Smooth muscle cell (in vitro differentiated cells): Measurements from ENCODE around the gene TMEM30B. TPM values are rescaled to one million over a fixed set of nuclear protein-coding genes. Genes with fewer than 3 reads are reported as not detected.
A peak's percentile ranks its signal among the peaks of the same experiment; 100 is the strongest.

Experiments
- DNase-seq: peaks from one replicate; lab custom pipeline; 2025; ENCODE audit not compliant: unreplicated experiment; lab: John Stamatoyannopoulos, UW
- H2AFZ ChIP-seq: fragments of 200-600 bp; sonication (generic); 2 replicates; pipeline ENCODE4 v1.6.0; 2016; ENCODE audit warnings: antibody characterized with exemption, low read depth, mild to moderate bottlenecking
- H3F3A ChIP-seq: fragments of 200-600 bp; sonication (generic); 2 replicates; pipeline ENCODE4 v1.6.0; 2017; ENCODE audit warnings: antibody characterized with exemption, low read depth
- H3K27ac ChIP-seq: fragments of 200-600 bp; sonication (generic); 2 replicates; pipeline ENCODE4 v1.5.1; 2016; ENCODE audit warnings: low read depth, mild to moderate bottlenecking
- H3K27me3 ChIP-seq: fragments of 200-600 bp; sonication (generic); 2 replicates; pipeline ENCODE4 v1.6.1; 2016; ENCODE audit warnings: low read depth, mild to moderate bottlenecking
- H3K36me3 ChIP-seq: fragments of 200-600 bp; sonication (generic); 2 replicates; pipeline ENCODE4 v1.5.1; 2016; ENCODE audit warnings: low read depth
- H3K4me1 ChIP-seq: fragments of 200-600 bp; sonication (generic); 2 replicates; pipeline ENCODE4 v1.5.1; 2016; ENCODE audit warnings: low read depth
- H3K4me2 ChIP-seq: fragments of 200-600 bp; sonication (generic); 2 replicates; pipeline ENCODE4 v1.6.0; 2016; ENCODE audit warnings: mild to moderate bottlenecking
- H3K4me3 ChIP-seq: fragments of 200-600 bp; sonication (generic); 2 replicates; pipeline ENCODE4 v1.5.1; 2016; ENCODE audit warnings: mild to moderate bottlenecking
- H3K79me2 ChIP-seq: fragments of 200-600 bp; sonication (generic); 2 replicates; pipeline ENCODE4 v1.6.0; 2016; ENCODE audit warnings: low read depth, mild to moderate bottlenecking
- H3K9ac ChIP-seq: fragments of 200-600 bp; sonication (generic); 2 replicates; pipeline ENCODE4 v1.6.0; 2016; ENCODE audit warnings: low read depth
- H3K9me3 ChIP-seq: fragments of 200-600 bp; sonication (generic); replicated peaks from 2 replicates; pipeline ENCODE4 v1.5.1; 2016; ENCODE audit warnings: low read depth
- H4K20me1 ChIP-seq: fragments of 200-600 bp; sonication (generic); 2 replicates; pipeline ENCODE4 v1.6.0; 2016; ENCODE audit warnings: low read depth
- CTCF ChIP-seq: fragments of 200-600 bp; sonication (generic); IDR thresholded peaks from 2 replicates; pipeline ENCODE4 v1.5.1; 2017; ENCODE audit warnings: borderline replicate concordance, mild to moderate bottlenecking, antibody characterized with exemption; ENCODE audit not compliant: insufficient read depth, poor library complexity, severe bottlenecking
- WGBS: methylation state at CpG from one replicate; pipeline ENCODE4 v1.1.7; 2016; ENCODE audit warnings: low lambda C conversion rate; 5-methylcytosine and 5-hydroxymethylcytosine counted together
- polyA plus RNA-seq: library from polyadenylated mRNA; unstranded; fragments of >200 nt; fragmentation: Nextera tagmentation; extraction: Ambion mirVana; gene quantifications from 2 replicates; pipeline ENCODE4 v1.2.1, GENCODE V29; 2016
- total RNA-seq: library from RNA; depleted of rRNA; stranded (reverse); fragments of >200 nt; gene quantifications from 2 replicates; pipeline ENCODE4 v1.2.3, GENCODE V29; 2014

Gene TMEM30B
- total and polyA plus RNA-seq, 2 experiments from 2014 or later: 0.16 to 3.1 TPM

- 49% methylated on average over 47 of the region's 47 CpGs for WGBS
- no peak overlapping the region for H3K27ac ChIP-seq
- H3K4me1 ChIP-seq: no peaks in the 10 kb centered on the region
- no peaks in the 10 kb centered on the region for H4K20me1 ChIP-seq
- H3K4me2 ChIP-seq: peak overlapping the region; percentile 91
- no peaks in the 10 kb centered on the region for H3F3A ChIP-seq
- H3K9me3 ChIP-seq: no peaks in the 10 kb centered on the region
- H2AFZ ChIP-seq: peak overlapping the region; percentile 97
- H3K4me3 ChIP-seq: peak overlapping the region; percentile 57
- peaks cover 75% of the 10 kb centered on the region for H3K27me3 ChIP-seq
- TF ChIP-seq CTCF: no peak
- DNase-seq: no peak
- H3K36me3 ChIP-seq: no peaks in the 10 kb centered on the region
- H3K9ac ChIP-seq: no peak overlapping the region
- peaks cover 4% of the 10 kb centered on the region for H3K79me2 ChIP-seq
Observed at GRCh38 chr14:61280092-61280525, 1.0 kb downstream of the TMEM30B start.

- Histone ChIP-seq H3K9me3 (no peaks in the 10 kb centered on the region), H3K27me3 (peaks cover 84% of the 10 kb centered on the region), H3K4me1 (no peaks in the 10 kb centered on the region), H3F3A (no peaks in the 10 kb centered on the region), H2AFZ (no peak overlapping the region), H3K79me2 (peaks cover 4% of the 10 kb centered on the region), H3K9ac (no peak overlapping the region), H4K20me1 (no peaks in the 10 kb centered on the region), H3K4me3 (peak overlapping the region; percentile 30), H3K36me3 (no peaks in the 10 kb centered on the region), H3K27ac (no peak overlapping the region), H3K4me2 (no peak overlapping the region)
- DNase-seq: no peak
- 85% methylated on average over 5 of the region's 5 CpGs for WGBS
- no peak for TF ChIP-seq CTCF
Observed at GRCh38 chr14:61279082-61279481, 2.1 kb downstream of the TMEM30B start.

GRCh38 chr14:61277784-61278183 is 3.4 kb downstream of the TMEM30B start:
- no peaks in the 10 kb centered on the region for H3K4me1 ChIP-seq
- peaks cover 80% of the 10 kb centered on the region for H3K27me3 ChIP-seq
- no peak overlapping the region for H3K27ac ChIP-seq
- peaks cover 4% of the 10 kb centered on the region for H3K79me2 ChIP-seq
- H3K9ac ChIP-seq: no peak overlapping the region
- no peaks in the 10 kb centered on the region for H3F3A ChIP-seq
- H3K36me3 ChIP-seq: no peaks in the 10 kb centered on the region
- no peak overlapping the region for H3K4me2 ChIP-seq
- no peaks in the 10 kb centered on the region for H4K20me1 ChIP-seq
- H3K4me3 ChIP-seq: peak overlapping the region; percentile 30
- no peak for DNase-seq
- no peaks in the 10 kb centered on the region for H3K9me3 ChIP-seq
- WGBS: 87% methylated on average over 4 of the region's 4 CpGs
- no peak overlapping the region for H2AFZ ChIP-seq
- TF ChIP-seq CTCF: no peak

GRCh38 chr14:61277232-61277631 is 3.9 kb downstream of the TMEM30B start:
- Histone ChIP-seq H3K9me3 (no peaks in the 10 kb centered on the region), H3K27ac (no peak overlapping the region), H3K4me2 (no peak overlapping the region), H3K27me3 (peaks cover 75% of the 10 kb centered on the region), H3F3A (no peaks in the 10 kb centered on the region), H3K9ac (no peak overlapping the region), H2AFZ (no peak overlapping the region), H3K79me2 (peaks cover 4% of the 10 kb centered on the region), H3K4me1 (no peaks in the 10 kb centered on the region), H4K20me1 (no peaks in the 10 kb centered on the region), H3K4me3 (peak overlapping the region; percentile 30), H3K36me3 (no peaks in the 10 kb centered on the region)
- 68% methylated on average over 1 of the region's 1 CpG for WGBS
- DNase-seq: no peak
- TF ChIP-seq CTCF: no peak
